GM23338 (cell line): ENCODE results near the gene DAPK2. TPM values are rescaled to one million over a fixed set of nuclear protein-coding genes. Genes with fewer than 3 reads are reported as not detected.

Source experiments
- ATAC-seq: fragments of 200-7000 bp; cut with Tn5 transposase; 3 replicates; pipeline ENCODE4 v1.9.1; 2020
- DNase-seq: peaks from one replicate; pipeline ENCODE4 v3.0.0-alpha.2; 2015; ENCODE audit warnings: low spot score
- H2AFZ ChIP-seq: fragments of 200-600 bp; sonication (generic); 2 replicates; pipeline ENCODE4 v1.8.0; 2016; ENCODE audit warnings: antibody characterized with exemption, mild to moderate bottlenecking, moderate library complexity
- H3F3A ChIP-seq: fragments of 200-600 bp; sonication (generic); replicated peaks from 2 replicates; pipeline ENCODE4 v1.8.0; 2017; ENCODE audit warnings: antibody characterized with exemption, mixed run types, low read depth
- H3K27ac ChIP-seq: fragments of 200-600 bp; sonication (generic); 2 replicates; pipeline ENCODE4 v1.6.1; 2016; ENCODE audit warnings: low read depth
- H3K27me3 ChIP-seq: fragments of 200-600 bp; sonication (generic); 2 replicates; pipeline ENCODE4 v1.8.0; 2016; ENCODE audit warnings: mild to moderate bottlenecking, mixed run types, moderate library complexity; ENCODE audit not compliant: insufficient read depth
- H3K36me3 ChIP-seq: fragments of 200-600 bp; sonication (generic); 2 replicates; pipeline ENCODE4 v1.8.0; 2016; ENCODE audit warnings: mild to moderate bottlenecking; ENCODE audit not compliant: insufficient read depth
- H3K4me1 ChIP-seq: fragments of 200-600 bp; sonication (generic); 2 replicates; pipeline ENCODE4 v1.8.0; 2016; ENCODE audit warnings: mild to moderate bottlenecking, moderate library complexity; ENCODE audit not compliant: insufficient read depth
- H3K4me2 ChIP-seq: fragments of 200-600 bp; sonication (generic); 2 replicates; pipeline ENCODE4 v1.7.1; 2017; ENCODE audit warnings: mixed run types
- H3K4me3 ChIP-seq: fragments of 200-600 bp; sonication (generic); 2 replicates; pipeline ENCODE4 v1.6.1; 2016; ENCODE audit warnings: mixed run types
- H3K79me2 ChIP-seq: fragments of 200-600 bp; sonication (generic); replicated peaks from 2 replicates; pipeline ENCODE4 v1.8.0; 2017; ENCODE audit warnings: mild to moderate bottlenecking; ENCODE audit not compliant: insufficient read depth
- H3K9me2 ChIP-seq: fragments of 200-600 bp; sonication (generic); 2 replicates; pipeline ENCODE4 v1.8.0; 2017; ENCODE audit not compliant: insufficient read depth
- H4K20me1 ChIP-seq: fragments of 200-600 bp; sonication (generic); replicated peaks from 2 replicates; pipeline ENCODE4 v1.8.0; 2017; ENCODE audit warnings: mild to moderate bottlenecking; ENCODE audit not compliant: insufficient read depth
- H3K27ac Mint-ChIP-seq: 2 replicates; pipeline ENCODE4 v1.8.0; 2020; ENCODE audit warnings: inconsistent platforms, mild to moderate bottlenecking, moderate library complexity, mixed read lengths
- H3K27me3 Mint-ChIP-seq: 3 replicates; pipeline ENCODE4 v1.8.0; 2022; ENCODE audit warnings: low read depth, mild to moderate bottlenecking, moderate library complexity, mixed read lengths, inconsistent platforms; ENCODE audit not compliant: insufficient read depth, poor library complexity
- H3K36me3 Mint-ChIP-seq: 3 replicates; pipeline ENCODE4 v1.8.0; 2021; ENCODE audit warnings: low read depth, mild to moderate bottlenecking, inconsistent platforms, moderate library complexity, mixed read lengths
- H3K4me1 Mint-ChIP-seq: 3 replicates; pipeline ENCODE4 v1.8.0; 2020; ENCODE audit warnings: mild to moderate bottlenecking, inconsistent platforms, mixed read lengths
- H3K4me3 Mint-ChIP-seq: 3 replicates; pipeline ENCODE4 v1.8.0; 2021; ENCODE audit warnings: moderate library complexity, mild to moderate bottlenecking, inconsistent platforms, mixed read lengths
- H3K9me3 Mint-ChIP-seq: 3 replicates; pipeline ENCODE4 v1.8.0; 2020; ENCODE audit warnings: moderate library complexity, mild to moderate bottlenecking, inconsistent platforms, mixed read lengths
- EZH2phosphoT487 ChIP-seq: fragments of 200-600 bp; sonication (generic); IDR thresholded peaks from one replicate; pipeline ENCODE4 v1.8.1; 2018; ENCODE audit warnings: antibody characterized with exemption; ENCODE audit not compliant: unreplicated experiment
- JUNB ChIP-seq: IDR thresholded peaks from one replicate; pipeline ENCODE4 v1.6.1; 2016; ENCODE audit warnings: antibody characterized with exemption; ENCODE audit not compliant: unreplicated experiment
- NANOG ChIP-seq: IDR thresholded peaks from 2 replicates; pipeline ENCODE4 v1.6.1; 2016; ENCODE audit warnings: antibody characterized with exemption, borderline replicate concordance
- POLR2AphosphoS5 ChIP-seq: IDR thresholded peaks from 2 replicates; pipeline ENCODE4 v1.6.1; 2016; ENCODE audit warnings: antibody characterized with exemption, low read depth
- STAT1 ChIP-seq: IDR thresholded peaks from one replicate; pipeline ENCODE4 v1.6.1; 2016; ENCODE audit warnings: antibody characterized with exemption; ENCODE audit not compliant: unreplicated experiment
- ZNF114 ChIP-seq: fragments of 250-450 bp; sonication (Bioruptor Pico); IDR thresholded peaks from 2 replicates; pipeline ENCODE4 v1.5.0; 2020; ENCODE audit warnings: mild to moderate bottlenecking, moderate library complexity
- polyA plus RNA-seq: library from polyadenylated mRNA; unstranded; fragments of >200 nt; fragmentation: Nextera tagmentation; extraction: Ambion mirVana; gene quantifications from 2 replicates; pipeline ENCODE4 v1.2.1, GENCODE V29; 2016
- total RNA-seq: library from RNA; depleted of rRNA; stranded (reverse); fragments of >200 nt; shearing (Covaris generic); gene quantifications from 2 replicates; pipeline ENCODE4 v1.2.3, GENCODE V29; 2014
- TF ChIP-seq, protein P1 (sequence below): fragments of 250-450 bp; sonication (Bioruptor Pico); IDR thresholded peaks from 2 replicates; pipeline ENCODE4 v1.5.0; 2020; ENCODE audit warnings: mild to moderate bottlenecking, moderate library complexity
- TF ChIP-seq, protein P2 (sequence below): IDR thresholded peaks from one replicate; pipeline ENCODE4 v1.6.1; 2018; ENCODE audit warnings: antibody characterized with exemption; ENCODE audit not compliant: unreplicated experiment

DAPK2 gene
- total and polyA plus RNA-seq, 2 experiments from 2014 or later, result 1.6 to 3.1 TPM

DNA sequence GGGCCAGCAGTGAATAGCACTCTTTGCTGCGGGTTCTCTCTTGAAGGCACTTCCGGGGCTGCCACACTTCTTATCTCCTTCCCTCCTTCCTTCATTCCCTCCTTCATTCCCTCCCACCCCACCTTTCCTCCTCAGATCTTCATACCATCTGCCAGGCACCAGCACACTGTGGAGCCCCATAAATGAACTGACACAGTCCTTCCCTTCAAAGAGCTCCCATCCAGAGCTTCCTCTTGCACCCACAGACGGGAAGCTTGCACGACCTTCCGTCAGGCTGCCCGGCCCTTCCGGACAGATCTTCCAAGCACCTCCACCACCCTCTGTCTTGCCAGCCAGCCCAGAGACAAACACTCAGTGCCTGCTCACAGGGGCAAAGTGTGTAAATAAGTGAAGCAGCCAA, 147.1 kb downstream of the DAPK2 start:
- TF ChIP-seq ZNF114 (CRISPR knock-in tag) (no peak), NANOG (no peak), EZH2phosphoT487 (no peak), JUNB (no peak), STAT1 (no peak), POLR2AphosphoS5 (no peak)
- TF ChIP-seq, protein P1, sequence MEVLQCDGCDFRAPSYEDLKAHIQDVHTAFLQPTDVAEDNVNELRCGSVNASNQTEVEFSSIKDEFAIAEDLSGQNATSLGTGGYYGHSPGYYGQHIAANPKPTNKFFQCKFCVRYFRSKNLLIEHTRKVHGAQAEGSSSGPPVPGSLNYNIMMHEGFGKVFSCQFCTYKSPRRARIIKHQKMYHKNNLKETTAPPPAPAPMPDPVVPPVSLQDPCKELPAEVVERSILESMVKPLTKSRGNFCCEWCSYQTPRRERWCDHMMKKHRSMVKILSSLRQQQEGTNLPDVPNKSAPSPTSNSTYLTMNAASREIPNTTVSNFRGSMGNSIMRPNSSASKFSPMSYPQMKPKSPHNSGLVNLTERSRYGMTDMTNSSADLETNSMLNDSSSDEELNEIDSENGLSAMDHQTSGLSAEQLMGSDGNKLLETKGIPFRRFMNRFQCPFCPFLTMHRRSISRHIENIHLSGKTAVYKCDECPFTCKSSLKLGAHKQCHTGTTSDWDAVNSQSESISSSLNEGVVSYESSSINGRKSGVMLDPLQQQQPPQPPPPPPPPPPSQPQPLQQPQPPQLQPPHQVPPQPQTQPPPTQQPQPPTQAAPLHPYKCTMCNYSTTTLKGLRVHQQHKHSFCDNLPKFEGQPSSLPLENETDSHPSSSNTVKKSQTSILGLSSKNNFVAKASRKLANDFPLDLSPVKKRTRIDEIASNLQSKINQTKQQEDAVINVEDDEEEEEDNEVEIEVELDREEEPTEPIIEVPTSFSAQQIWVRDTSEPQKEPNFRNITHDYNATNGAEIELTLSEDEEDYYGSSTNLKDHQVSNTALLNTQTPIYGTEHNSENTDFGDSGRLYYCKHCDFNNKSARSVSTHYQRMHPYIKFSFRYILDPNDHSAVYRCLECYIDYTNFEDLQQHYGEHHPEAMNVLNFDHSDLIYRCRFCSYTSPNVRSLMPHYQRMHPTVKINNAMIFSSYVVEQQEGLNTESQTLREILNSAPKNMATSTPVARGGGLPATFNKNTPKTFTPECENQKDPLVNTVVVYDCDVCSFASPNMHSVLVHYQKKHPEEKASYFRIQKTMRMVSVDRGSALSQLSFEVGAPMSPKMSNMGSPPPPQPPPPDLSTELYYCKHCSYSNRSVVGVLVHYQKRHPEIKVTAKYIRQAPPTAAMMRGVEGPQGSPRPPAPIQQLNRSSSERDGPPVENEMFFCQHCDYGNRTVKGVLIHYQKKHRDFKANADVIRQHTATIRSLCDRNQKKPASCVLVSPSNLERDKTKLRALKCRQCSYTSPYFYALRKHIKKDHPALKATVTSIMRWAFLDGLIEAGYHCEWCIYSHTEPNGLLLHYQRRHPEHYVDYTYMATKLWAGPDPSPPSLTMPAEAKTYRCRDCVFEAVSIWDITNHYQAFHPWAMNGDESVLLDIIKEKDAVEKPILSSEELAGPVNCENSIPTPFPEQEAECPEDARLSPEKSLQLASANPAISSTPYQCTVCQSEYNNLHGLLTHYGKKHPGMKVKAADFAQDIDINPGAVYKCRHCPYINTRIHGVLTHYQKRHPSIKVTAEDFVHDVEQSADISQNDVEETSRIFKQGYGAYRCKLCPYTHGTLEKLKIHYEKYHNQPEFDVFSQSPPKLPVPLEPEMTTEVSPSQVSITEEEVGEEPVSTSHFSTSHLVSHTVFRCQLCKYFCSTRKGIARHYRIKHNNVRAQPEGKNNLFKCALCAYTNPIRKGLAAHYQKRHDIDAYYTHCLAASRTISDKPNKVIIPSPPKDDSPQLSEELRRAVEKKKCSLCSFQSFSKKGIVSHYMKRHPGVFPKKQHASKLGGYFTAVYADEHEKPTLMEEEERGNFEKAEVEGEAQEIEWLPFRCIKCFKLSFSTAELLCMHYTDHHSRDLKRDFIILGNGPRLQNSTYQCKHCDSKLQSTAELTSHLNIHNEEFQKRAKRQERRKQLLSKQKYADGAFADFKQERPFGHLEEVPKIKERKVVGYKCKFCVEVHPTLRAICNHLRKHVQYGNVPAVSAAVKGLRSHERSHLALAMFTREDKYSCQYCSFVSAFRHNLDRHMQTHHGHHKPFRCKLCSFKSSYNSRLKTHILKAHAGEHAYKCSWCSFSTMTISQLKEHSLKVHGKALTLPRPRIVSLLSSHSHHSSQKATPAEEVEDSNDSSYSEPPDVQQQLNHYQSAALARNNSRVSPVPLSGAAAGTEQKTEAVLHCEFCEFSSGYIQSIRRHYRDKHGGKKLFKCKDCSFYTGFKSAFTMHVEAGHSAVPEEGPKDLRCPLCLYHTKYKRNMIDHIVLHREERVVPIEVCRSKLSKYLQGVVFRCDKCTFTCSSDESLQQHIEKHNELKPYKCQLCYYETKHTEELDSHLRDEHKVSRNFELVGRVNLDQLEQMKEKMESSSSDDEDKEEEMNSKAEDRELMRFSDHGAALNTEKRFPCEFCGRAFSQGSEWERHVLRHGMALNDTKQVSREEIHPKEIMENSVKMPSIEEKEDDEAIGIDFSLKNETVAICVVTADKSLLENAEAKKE (CRISPR knock-in tag), result no peak
- TF ChIP-seq, protein P2, sequence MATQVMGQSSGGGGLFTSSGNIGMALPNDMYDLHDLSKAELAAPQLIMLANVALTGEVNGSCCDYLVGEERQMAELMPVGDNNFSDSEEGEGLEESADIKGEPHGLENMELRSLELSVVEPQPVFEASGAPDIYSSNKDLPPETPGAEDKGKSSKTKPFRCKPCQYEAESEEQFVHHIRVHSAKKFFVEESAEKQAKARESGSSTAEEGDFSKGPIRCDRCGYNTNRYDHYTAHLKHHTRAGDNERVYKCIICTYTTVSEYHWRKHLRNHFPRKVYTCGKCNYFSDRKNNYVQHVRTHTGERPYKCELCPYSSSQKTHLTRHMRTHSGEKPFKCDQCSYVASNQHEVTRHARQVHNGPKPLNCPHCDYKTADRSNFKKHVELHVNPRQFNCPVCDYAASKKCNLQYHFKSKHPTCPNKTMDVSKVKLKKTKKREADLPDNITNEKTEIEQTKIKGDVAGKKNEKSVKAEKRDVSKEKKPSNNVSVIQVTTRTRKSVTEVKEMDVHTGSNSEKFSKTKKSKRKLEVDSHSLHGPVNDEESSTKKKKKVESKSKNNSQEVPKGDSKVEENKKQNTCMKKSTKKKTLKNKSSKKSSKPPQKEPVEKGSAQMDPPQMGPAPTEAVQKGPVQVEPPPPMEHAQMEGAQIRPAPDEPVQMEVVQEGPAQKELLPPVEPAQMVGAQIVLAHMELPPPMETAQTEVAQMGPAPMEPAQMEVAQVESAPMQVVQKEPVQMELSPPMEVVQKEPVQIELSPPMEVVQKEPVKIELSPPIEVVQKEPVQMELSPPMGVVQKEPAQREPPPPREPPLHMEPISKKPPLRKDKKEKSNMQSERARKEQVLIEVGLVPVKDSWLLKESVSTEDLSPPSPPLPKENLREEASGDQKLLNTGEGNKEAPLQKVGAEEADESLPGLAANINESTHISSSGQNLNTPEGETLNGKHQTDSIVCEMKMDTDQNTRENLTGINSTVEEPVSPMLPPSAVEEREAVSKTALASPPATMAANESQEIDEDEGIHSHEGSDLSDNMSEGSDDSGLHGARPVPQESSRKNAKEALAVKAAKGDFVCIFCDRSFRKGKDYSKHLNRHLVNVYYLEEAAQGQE, result no peak
- no peak overlapping the region for H3K27ac Mint-ChIP-seq
- H3K9me3 Mint-ChIP-seq, result no peaks in the 10 kb centered on the region
- ATAC-seq, result no peak
- Histone ChIP-seq H3K4me2 (no peak overlapping the region), H3K9me2 (no peaks in the 10 kb centered on the region), H3K79me2 (no peaks in the 10 kb centered on the region), H3F3A (no peaks in the 10 kb centered on the region), H3K27ac (no peak overlapping the region), H3K4me1 (no peaks in the 10 kb centered on the region), H3K4me3 (no peak overlapping the region), H2AFZ (no peak overlapping the region), H4K20me1 (no peaks in the 10 kb centered on the region), H3K27me3 (no peaks in the 10 kb centered on the region), H3K36me3 (no peaks in the 10 kb centered on the region)
- H3K36me3 Mint-ChIP-seq, result no peaks in the 10 kb centered on the region; the same call in 2 of the 3 replicates
- peaks cover 21% of the 10 kb centered on the region for H3K4me1 Mint-ChIP-seq
- peaks cover 6% of the 10 kb centered on the region for H3K27me3 Mint-ChIP-seq
- DNase-seq, result no peak
- no peak overlapping the region for H3K4me3 Mint-ChIP-seq
